Body of pancreas (tissue), 4 donors: ENCODE measurements around the gene P3H4.

ENCODE experiments used
- CTCF ChIP-seq, 7 experiments: fragments of 450-650 bp in 4 of 7; fragments of 200-600 bp in 3 of 7; sonication (generic) in 3 of 7; IDR thresholded peaks; one replicate each; pipeline ENCODE4 v1.5.1; 2016 to 2019; ENCODE audit warnings: antibody characterized with exemption in 7 of 7
- POLR2A ChIP-seq, 3 donors: fragments of 450-650 bp; IDR thresholded peaks; one replicate each; pipeline ENCODE4 v1.6.1; 2016; ENCODE audit warnings: antibody characterized with exemption in 3 of 3, mild to moderate bottlenecking in 2 of 3

GRCh38 chr17:41762841-41763240, 48.9 kb downstream of the P3H4 start:
- TF ChIP-seq CTCF (IDR thresholded peaks at IDR 0.05) (no peak), POLR2A (IDR thresholded peaks at IDR 0.05) (no peak)
